AG09309 (cell line): ENCODE results near the gene CATSPER4.

Source experiments
- DNase-seq: peaks from one replicate; pipeline ENCODE4 v3.0.0-alpha.2; 2010; ENCODE audit warnings: low read depth
- H3K4me3 ChIP-seq: 2 replicates; pipeline ENCODE4 v1.5.1; 2011; ENCODE audit warnings: mild to moderate bottlenecking, low read depth, low read length, moderate library complexity; ENCODE audit not compliant: control insufficient read depth
- TF ChIP-seq, protein P1 (sequence below): IDR thresholded peaks from 2 replicates; pipeline ENCODE4 v1.5.1; 2011; ENCODE audit warnings: mild to moderate bottlenecking, low read depth, low read length, inconsistent platforms; ENCODE audit not compliant: insufficient read depth, control insufficient read depth; ENCODE audit errors: missing control alignments

The CATSPER4 gene

DNA sequence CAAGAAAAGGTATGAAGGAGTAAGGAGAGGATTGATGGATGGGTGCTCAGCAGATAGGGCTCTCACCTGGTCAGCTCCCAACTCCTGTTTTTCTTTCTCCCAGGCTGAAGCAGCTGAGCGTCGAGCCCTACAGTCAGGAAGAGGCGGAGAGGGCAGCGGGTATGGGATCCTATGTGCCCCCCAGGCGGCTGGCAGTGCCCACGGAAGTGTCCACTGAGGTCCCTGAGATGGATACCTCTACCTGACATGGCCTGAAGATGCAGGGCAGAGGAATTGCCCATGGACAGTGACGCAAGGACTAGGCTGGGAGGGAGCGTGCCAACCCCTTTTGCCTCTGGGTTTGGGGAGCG, 20.0 kb upstream of the CATSPER4 start:
- H3K4me3 ChIP-seq, result peak overlapping the region; percentile 94
- TF ChIP-seq, protein P1, sequence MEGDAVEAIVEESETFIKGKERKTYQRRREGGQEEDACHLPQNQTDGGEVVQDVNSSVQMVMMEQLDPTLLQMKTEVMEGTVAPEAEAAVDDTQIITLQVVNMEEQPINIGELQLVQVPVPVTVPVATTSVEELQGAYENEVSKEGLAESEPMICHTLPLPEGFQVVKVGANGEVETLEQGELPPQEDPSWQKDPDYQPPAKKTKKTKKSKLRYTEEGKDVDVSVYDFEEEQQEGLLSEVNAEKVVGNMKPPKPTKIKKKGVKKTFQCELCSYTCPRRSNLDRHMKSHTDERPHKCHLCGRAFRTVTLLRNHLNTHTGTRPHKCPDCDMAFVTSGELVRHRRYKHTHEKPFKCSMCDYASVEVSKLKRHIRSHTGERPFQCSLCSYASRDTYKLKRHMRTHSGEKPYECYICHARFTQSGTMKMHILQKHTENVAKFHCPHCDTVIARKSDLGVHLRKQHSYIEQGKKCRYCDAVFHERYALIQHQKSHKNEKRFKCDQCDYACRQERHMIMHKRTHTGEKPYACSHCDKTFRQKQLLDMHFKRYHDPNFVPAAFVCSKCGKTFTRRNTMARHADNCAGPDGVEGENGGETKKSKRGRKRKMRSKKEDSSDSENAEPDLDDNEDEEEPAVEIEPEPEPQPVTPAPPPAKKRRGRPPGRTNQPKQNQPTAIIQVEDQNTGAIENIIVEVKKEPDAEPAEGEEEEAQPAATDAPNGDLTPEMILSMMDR, result no peak
- DNase-seq, result no peak

DNA sequence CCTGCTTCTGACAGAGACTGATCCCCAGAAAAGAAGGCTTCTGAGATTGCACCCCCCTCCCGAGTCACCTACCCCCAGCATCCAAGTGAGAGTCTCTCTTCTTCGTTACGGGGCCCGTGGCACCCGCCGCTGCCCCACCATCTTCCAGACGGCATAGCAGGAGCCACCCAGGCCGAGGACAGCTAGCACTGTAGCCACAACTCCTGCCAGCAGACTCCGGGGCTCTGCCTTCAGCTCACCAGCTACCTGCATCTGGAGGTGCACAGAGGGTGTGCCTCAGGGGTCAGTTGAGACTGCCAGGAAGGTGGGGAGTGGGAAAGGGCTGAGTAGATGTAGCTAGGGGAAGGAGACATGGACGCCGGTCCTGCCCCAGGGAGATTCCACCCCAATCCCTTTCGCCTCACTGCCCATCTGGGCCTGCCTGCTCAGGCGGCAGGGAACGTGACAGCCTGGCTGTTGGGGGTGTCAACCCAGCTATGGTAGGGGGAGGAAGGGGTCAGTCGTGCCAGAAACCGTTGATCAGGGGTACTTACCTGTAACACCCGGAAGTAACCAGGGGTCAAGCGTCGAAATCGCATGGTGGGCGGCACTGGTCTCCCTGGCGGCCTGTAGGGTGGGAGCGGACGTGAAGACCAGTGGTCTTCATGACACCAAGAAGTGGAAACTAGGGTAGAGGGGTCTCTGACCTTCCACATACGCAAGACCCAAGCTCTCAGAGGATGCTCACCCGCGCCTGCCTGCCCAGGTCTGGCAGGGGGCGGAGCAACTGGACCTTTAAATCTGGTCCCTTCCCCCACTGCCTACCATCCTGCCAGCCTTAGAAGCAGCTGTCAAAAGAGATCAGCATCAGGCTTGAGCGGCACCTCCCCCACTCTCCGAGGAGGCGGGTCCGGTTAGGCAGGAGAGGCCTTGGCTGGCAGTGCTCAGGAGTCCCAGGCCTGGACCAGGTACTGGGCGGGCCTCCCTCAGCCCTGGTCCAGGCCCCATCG, 19.0 kb upstream of the CATSPER4 start, which contains the start of gene ZNF593OS:
Gene ZNF593OS (minus strand): TSS at position 749 of the 989 bp plus-strand sequence. CDS start 171 bp downstream, at position 578.
- TF ChIP-seq, protein P1, result no peak
- no peak for DNase-seq
- peak within 1 kb of the TSS; percentile 94 for H3K4me3 ChIP-seq

- no peak for DNase-seq
- H3K4me3 ChIP-seq, result no peak overlapping the region
- TF ChIP-seq, protein P1, result no peak
Observed at GRCh38 chr1:26175346-26175745, 15.1 kb upstream of the CATSPER4 start.

GRCh38 chr1:26177182-26177684, 13.2 kb upstream of the CATSPER4 start, which contains the start of gene CNKSR1:
Gene CNKSR1 (plus strand): TSS chr1:26177491. CDS start chr1:26177548, 57 bp downstream.
- no peak for DNase-seq
- H3K4me3 ChIP-seq, result no peak within 1 kb of the TSS
- TF ChIP-seq, protein P1, result no peak

GRCh38 chr1:26180010-26180506, 10.3 kb upstream of the CATSPER4 start:
- TF ChIP-seq, protein P1, result no peak
- no peak for DNase-seq
- H3K4me3 ChIP-seq, result no peak overlapping the region

- TF ChIP-seq, protein P1, result no peak
- no peak overlapping the region for H3K4me3 ChIP-seq
- no peak for DNase-seq
Observed at GRCh38 chr1:26181586-26182382, 8.6 kb upstream of the CATSPER4 start.
